ENCODE measurements around the gene DUSP7.
A peak's percentile ranks its signal among the peaks of the same experiment; 100 is the strongest.

Gene DUSP7

DNA sequence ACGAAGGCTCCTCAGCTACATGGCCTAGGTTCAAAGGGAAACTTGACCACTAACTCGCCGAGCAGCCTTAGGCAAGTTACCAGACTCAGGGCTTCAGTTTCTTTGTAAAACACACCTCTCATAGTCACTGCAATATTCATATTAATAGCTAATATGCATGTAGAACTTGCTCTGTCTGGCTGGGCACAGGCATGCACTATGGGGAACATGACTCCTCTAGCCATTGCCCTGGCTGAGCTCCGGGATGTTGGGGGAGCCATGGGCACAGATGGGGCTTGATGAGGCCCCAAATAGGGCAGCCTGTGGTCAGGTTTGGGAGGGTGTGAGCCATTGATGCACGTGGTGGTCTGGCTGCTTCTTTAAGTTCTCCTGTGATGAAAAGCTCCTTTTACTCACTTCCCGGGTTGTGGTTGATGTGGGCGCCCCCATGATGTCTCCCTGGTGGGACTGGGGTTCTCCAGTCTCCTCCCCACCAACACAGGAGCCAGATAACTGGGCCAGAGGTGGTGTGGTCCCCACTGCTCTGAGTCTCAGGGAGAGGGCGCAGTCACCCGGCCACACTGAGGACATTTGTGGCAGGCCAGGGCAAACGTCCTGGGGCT is 29.4 kb upstream of the DUSP7 start:
- DNase-seq: peak; percentile 66

DNA sequence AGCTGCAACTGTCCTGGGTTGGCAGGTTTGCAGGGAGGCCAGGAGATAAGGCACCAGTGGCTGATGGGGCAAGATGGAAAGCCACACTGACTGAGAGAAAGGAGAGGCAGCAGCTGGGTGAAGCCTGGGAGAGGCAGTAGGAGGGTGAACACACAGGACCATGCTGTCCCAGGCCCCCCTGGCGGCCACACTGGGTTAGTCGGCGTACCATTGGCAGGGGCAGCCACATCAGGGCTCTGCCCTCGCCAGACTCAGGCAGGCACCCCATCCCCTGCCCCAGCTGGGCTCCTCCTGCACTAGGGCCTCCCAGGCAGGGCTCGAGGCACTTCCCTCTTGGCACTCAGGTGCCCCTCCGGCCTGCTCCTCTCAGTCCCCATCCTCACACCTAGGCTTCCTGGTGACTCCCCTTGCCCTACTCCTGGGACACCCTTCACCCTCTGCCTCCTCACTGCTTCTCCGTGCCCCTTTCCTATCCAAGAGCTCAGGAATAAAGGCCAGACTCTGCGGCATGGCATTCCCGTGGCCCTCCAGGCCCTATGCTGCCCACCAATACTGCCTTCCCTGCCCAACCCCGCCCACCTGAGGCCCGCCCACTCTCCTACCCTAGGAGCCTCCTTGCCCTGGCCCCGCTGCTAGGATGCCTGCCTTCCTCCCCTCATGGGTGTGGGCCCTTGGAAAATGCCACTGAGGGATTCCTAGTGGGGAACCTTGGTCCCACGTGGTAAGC is 28.7 kb upstream of the DUSP7 start:
- no peak for DNase-seq

DNA sequence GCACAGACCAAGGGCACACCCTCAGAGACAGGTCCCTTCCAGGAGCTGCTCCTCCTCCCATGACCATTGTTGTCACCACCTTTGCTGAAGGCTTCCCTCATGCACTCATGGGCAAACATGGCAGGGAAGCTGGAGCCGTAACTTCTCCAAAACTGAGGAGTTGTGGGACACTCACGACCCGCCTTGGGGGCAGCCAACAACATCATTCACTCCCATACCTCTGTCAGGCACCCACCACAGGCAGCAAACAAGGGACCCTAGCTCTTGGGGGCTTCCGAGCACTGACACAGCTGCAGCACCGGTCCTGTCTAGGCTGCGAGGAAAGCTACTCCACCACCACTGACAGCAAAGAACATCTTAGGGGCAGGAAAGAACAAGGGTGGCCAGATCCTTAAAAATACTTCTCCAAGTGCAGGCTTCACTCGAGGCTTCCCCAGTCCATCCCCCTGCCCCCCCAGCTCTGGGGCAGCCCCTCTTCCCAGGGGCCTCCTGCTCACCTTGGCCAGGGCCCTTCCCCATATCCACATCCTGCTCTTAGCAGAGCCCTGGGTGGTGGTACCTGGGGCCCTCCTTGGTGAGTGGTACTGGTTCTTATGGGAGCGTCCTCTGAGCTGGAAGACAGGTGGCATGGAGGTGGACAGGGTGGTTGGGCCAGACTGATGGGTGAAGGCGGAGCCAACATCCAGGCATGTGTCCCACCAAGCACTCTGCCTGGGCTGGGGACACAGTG is 28.0 kb upstream of the DUSP7 start:
- DNase-seq: no peak

DNA sequence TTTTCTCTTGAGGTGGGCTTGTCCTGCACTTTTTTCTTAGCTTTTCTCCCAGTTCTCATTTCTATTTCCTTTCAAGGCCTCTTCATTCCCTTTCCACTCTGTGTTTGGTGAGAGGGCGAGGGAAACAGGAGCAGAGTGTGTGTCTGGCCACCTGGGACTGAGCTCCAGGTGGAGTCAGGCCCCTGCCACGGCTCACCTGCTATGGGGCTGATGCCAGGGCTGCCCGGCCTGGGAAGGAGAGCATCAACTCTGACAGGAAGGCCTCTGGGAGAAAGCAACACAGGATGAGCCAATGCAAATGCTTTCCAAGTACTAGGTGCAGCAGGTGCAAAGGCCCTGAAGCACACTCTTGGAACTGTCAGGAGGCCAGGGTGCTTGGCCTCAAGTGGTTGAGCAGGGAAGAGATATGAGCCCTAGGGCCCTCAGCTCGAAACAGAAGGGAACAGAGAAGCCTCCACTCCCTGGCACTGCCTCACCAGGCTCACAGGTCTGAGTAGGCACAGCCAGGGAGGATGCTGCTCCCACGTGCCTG is 27.3 kb upstream of the DUSP7 start:
- no peak for DNase-seq

DNA sequence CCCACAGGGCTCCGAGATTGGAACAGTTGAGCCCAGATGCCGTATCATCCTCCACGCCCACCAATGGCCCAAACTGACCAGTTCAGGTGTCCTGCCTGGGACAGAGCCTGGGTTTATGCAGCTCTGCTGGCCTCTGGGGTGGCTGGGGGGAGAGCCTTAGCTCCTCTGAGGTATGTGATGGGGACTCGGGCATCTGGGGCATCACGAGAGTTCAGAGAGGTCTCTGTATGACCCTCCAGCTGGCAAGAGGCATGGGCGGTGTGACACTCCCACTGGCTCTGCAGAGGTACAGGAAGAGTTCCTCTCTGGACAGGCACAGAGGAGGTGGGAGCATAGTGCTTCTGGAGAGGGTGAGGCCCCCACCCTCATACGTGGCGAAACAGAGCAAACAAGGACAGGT is 26.6 kb upstream of the DUSP7 start:
- DNase-seq: no peak

DNA sequence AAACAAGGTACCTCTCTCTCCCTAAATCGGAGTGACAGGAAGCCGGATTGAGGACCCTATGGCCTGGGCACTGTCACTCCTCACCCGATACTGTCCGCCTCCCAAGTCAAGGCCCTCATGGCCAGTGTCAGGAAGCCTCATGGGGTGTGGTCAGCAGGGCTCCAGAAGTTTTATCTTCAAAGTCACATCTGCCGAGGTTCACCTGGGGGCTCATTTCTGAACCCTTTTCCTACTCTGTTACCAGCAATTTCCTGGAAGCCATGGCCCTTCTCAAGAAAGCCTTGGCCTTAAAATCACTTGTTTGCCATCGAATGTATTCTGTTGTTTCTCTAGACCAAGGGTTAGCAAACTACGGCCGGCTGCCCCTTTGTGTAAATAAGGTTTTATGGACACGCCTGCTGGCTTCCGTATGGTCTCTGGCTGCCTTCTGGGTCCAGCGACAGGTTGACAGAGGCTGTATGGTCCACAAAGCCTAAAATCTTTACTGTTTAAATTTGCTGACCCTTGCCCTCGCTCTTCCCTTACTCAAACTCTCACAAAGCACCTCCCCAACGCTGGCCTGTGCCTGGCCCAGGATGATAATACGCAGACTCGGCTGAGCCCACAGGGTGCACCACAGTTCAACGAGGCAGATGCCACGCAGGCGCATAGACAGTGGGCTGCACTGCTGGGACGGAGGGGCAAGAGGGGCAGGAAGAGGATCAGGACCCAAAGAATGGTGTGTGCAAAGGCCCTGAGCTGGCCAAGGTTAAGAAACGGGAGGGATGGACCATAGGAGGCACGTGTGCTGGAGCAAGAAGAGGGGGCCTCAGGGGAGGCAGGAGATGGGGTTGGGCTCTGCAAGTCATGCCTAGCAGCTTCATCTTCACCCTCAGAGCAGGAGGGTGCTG is 24.7 kb upstream of the DUSP7 start:
- DNase-seq: no peak

DNA sequence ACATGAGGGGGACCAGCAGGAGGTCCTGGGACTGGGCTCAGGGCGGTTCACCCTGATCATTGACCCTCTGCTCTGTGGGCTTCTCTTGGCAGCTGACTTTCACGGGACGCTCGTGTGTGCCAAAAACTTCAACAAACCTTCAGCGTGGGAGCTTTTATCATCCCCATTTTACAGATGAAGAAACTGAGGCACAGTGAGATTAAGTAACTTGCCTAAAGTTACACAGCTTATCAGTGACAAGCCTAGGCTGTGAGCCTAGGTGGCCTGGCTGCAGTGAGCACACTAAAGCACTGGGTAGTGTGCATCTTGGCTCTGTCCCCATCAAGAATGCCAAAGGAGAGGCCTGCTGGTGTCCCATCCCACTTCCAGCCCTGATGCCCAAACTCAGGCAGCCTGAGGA is 23.6 kb upstream of the DUSP7 start:
- DNase-seq: peak; percentile 14

DNA sequence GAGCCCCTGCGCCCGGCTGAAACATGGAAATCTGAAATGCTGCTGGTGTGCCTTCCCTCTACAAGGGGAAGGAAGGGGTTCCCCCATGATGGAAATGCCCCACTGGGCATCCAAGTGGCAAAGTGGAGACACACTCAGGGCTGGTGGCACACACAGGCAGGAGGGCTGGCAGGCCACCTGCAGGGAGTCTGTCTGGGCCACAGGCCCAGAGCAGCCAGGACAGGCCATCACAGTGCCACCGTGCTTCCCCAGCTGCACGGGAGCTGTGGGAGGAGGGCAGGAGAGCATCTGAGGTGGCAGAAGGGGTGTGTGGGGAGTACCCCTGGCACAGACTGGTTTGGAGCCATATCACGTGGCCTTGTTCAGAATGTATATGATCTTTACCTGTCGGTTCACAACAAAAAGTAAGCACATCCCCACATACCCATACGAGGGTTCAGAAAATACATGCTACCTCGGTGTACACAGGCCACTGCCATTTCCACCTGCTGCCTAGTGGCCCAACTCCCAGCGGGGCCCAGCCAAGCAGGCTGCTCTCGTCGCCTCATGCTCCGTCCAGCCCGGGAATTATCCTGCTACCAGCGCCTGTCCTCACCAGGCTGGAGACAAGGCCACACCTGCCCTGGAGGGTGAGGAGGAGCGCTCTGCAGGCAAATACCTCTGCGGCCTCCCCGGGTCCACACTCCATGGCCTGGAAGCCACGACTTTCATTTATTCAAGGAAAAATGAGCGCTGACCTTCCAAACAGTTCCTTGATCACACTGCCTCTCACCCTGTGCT is 22.6 kb upstream of the DUSP7 start:
- peak; percentile 12 for DNase-seq

DNA sequence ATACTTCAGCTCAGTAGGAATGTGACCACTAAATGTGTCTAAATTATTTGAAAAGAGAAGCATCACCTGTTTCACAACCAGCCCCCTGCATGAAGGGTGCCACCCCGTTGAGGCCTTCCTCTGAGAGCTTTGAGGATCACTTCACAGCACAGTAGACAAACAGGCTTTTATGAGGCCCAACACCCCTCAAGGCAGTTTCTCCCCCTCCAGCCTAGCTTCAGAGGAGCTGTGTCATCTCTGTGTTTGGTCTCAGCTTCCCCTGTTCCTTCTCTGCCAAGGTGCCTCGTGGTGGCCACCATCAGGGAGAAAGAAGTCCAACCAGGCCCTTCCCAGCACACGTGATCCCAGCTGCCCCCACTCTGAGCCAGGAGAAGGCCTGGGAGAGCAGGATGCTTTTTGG is 21.6 kb upstream of the DUSP7 start:
- no peak for DNase-seq

DNA sequence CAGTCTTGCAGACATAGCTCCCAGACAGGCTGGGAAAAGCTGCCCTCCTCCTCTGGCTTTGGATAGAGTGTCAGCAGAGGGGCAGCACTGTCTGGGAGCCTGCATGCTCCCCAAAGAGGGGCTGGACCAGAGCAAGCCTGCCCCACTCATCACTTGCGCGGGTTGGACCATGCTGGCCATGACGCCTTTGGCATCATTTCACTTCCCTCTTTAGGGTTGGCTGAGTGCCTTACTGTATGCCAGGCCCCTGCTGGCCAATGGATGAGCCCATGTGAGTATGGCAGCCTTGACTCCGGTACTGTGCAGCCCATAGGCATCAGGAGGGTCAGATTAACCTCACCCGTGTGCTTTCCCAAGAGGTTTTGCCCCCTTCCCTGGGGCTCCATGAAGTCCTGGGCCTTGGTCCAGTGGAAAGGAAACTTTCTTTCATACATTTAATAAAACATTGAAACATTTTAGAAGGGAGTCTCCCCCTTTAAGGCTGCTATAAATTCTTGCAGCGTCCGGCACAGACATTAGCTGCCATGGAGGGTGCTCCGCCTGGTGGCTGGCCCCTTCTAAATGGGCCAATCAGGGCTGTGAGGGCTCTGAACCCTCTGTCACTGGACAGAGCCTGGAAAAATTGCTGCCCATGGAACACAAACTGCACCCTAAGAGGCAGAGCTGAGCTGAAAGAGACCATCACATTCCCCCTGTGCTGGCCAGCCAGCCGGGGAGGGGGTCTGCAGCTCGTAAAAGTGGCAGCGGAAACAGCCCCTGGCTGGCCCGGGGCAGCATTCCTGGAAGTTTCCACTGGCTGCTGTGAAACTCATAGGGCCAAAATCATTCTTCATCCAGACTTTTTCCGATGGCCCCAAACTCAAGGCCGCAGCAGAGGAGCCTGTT is 20.8 kb upstream of the DUSP7 start:
- DNase-seq: peak; percentile 88

DNA sequence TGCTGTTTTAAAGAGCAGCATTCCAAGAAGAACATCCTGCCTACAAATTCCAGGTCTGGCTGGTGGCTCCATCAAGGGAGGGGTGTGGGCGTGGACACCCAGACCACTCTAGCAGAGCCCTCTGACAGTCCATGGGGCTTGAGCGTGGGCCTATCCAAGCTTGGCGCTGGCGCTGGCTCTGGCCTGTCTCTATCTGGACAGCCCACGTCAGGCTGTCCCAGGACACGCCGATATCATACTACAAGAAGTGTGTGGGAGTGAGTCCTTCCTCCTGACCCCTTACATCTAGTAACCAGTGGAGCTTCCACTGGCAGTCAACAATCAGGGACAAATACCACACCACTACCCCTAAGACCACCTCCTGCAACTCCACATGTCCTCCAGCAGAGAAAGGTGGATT is 17.1 kb upstream of the DUSP7 start:
- no peak for DNase-seq

DNA sequence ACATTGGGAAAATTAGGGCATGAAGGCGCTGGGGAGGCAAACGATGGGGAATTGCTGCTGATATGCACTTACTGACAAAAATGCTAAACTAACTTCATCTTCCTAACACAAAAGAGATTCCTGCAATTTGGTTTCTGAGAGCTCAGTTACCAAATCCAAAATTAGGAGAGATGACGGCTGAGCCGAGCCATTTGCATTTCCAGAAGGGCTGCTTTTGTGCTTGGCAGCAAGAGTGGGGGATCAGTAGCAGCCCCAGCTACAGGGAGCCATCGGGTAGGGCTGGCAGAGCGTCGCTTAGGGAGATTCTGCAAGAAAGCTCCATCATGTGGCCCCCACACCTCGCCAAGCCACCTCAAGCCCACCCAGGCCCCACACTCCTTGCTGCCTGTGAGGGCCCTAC is 16.1 kb upstream of the DUSP7 start:
- no peak for DNase-seq

DNA sequence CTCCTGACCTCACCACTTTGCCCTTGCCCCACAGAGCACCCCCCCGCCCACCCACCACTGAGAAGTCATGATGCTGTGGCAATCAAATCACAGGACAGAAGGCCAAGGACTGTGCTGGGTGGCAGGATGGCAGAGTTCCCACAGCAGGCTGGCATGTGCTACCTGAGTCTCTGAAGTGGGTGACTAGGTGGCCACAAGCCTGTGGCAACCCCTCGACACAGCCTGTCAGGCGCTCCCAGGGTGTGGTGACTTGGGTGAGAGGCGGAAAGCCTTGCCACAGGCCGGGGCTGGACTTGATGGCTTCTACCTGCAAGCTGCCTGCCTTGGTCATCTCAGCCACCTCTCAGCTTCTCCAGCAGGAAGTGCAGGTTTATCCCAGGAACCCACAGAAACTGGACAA is 15.6 kb upstream of the DUSP7 start:
- no peak for DNase-seq

DNA sequence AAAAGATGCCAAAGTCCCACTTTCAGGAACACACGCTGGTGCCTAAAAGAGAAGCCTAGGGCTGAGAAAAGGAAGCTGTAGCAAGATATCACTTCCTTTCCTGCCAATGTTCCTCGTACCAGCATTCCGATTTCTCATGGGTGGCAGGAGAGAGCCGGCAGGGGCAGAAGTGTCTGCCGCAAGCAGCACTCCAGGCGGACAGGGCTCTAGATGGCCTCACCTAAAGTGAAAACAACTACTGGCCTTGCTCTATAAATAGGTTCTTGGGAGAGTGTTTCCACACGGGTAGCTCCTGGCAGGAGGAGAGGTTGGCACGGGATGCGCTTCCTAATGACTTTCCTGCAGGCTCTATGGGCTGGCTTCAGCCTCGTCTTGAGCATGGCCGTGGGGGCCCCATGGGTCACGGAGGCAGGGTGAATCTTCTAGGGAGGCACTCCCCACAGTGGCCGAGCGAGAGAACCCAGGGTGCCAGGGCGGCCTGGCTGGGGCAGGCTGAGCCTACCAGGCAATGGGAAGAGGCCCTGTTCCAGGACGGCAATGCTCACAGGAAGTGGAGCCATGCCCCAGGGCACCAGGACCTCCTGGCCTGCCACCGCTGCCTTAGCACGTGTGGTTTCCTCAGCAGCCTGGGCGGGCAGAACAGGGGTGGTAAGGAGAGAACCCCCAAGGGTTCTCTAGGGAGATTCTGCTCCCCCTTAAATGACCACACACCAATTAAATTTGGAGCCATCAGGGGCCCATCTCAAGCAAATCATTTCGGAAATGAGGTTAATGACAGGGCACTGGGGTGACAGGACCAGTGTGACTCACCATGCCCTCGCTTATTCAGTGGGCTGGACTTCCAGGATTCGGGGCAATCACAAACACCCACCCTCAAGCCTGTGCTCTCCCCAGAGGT is 14.6 kb upstream of the DUSP7 start:
- peak; percentile 64 for DNase-seq

DNA sequence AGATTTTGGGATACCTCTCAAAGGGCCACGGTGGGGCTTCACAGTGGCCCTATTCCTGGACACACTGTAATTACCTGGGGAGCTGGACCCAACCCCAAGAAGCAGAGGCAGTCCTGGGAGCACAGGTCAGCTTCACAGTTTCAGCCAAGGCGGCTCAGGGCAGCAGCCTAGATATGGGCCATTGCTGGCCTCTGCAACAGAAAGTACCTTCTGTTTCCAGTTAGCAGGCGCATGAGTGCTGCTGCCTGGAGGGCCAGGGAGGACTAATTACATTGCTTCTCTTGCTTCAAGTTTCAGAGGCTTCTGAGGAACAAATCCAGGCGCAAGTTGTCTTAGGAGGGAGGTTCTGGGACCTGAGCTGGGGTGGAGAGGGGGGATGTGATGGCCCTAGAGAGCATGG is 13.5 kb upstream of the DUSP7 start:
- DNase-seq: no peak

DNA sequence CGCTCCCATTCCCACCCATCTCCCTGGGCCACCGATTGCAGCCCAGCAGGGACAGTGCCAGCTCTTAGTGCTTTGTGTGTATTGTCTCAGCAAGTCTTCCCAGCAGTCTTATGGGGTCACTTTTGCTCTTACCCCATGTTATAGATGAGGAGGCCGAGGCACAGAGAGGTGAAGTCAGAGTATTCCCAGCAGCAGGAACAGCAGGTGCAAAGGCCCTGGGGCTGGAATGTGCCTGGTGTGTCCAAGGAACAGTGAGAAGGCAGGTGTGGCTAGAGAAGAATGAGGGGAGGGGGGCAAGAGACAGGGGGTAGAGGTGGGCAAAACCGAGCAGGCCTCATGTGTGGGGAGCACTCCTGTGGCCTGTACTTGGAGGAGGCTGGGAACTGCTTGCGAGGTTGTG is 12.8 kb upstream of the DUSP7 start:
- no peak for DNase-seq

DNA sequence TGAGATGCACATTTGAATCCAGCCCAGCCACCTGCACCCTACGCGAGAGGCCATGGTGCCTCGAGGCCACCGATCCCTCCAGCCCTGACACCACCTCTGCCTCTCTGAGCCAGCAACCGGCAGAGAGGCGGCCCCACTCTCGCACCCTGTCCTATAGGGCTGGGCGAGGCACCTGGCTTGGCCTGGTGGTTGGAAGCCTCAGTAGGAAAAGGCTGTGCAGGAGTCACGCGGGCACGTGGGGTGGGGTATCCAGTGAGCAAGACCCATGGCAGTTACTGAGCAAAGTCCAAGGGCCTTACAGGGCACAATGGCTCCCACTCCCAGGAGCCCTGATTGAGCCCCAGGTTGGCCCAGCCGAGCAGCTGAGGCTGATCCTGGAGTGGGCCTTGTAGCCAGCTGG is 12.4 kb upstream of the DUSP7 start:
- no peak for DNase-seq

DNA sequence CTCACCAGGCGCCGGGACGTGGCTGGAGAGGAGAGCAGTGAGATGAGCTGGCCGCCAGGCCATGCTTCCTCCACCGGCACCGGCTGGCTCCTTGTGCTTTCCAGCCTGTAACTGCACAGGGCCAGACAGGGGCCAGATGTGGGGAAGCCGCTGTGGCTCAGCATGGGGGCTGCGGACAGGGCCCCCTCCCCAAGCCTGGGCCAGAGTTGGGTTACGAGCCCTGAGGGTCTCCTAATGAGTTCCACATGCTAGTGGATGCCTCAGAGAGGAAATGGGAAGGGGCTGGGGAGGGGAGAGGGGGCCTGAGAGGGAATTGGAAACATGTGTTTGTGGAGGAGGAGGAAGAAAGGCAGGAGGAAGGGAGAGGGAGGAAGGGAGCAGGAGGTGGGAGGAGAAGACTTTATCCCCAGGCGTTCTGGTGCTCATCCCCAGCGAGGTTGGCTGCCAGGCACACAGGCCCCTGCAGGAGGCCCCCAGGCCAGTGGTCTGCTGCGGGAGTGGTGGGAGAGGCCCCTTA is 11.7 kb upstream of the DUSP7 start:
- DNase-seq: peak; percentile 94

DNA sequence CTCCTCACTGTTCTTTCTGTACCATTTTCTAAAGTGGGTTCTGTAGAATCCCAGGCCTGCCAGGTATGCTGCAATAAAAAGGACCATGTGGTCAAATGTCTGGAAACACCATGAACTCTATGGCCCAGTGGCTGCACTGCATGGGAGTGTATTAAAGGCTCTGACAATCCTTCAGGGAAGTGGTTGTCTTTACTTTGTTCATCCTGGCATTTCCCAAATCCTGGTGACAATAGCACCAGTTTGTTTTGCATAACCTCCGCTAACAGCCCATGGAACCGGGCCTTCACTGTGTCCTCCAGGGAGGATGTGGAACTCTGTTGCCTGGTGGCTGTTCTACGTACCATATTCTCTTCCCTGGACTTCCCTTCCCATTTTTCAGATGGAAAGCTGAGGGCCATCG is 11.2 kb upstream of the DUSP7 start:
- no peak for DNase-seq

DNA sequence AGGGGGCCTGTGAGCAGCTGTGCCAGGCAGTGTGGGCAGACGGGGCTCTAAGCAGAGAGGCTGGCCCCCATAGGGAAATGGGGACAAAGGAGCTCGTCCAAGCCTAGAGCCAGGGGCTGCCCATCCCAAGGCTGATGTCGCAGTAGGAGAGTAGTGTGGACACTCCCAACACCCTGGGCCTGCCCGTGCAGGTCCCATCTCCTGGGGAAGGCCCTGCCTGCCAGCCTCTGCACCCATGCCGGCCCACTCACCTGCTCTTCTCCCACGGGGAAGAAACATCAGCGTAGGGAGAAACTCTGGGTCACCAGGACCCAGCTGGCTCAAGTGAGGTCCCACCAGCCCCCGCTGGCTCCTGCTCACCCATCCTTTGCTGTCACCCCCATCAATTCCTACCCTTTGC is 10.7 kb upstream of the DUSP7 start:
- no peak for DNase-seq
